Fibroblast of mammary gland (primary cell): ENCODE data around the gene ACCS.

Experiments
- DNase-seq: peaks from one replicate; pipeline ENCODE4 v3.0.0-alpha.2; 2010; ENCODE audit warnings: low read depth
- H3K4me3 ChIP-seq: 2 replicates; pipeline ENCODE4 v1.5.1; 2011; ENCODE audit warnings: low read depth, mild to moderate bottlenecking, low read length, moderate library complexity; ENCODE audit not compliant: control insufficient read depth
- CTCF ChIP-seq: conservative IDR thresholded peaks from 2 replicates; pipeline ENCODE4 v1.5.1; 2011; ENCODE audit warnings: low read depth, low read length, inconsistent platforms; ENCODE audit not compliant: control insufficient read depth, insufficient read depth

Gene ACCS

GRCh38 chr11:44025727-44026126 is 40.3 kb upstream of the ACCS start:
- no peak overlapping the region for H3K4me3 ChIP-seq
- no peak for DNase-seq
- no peak for TF ChIP-seq CTCF

- no peak overlapping the region for H3K4me3 ChIP-seq
- TF ChIP-seq CTCF = no peak
- DNase-seq = no peak
Observed at GRCh38 chr11:44028401-44028800, 37.7 kb upstream of the ACCS start.

GRCh38 chr11:44028816-44029506 is 37.1 kb upstream of the ACCS start:
- DNase-seq = no peak
- TF ChIP-seq CTCF = no peak
- H3K4me3 ChIP-seq = no peak overlapping the region

- no peak for TF ChIP-seq CTCF
- H3K4me3 ChIP-seq = no peak overlapping the region
- no peak for DNase-seq
Observed at GRCh38 chr11:44029507-44029845, 36.6 kb upstream of the ACCS start.

- no peak overlapping the region for H3K4me3 ChIP-seq
- TF ChIP-seq CTCF = no peak
- peak; percentile 94 for DNase-seq
Observed at GRCh38 chr11:44029977-44030911, 35.8 kb upstream of the ACCS start.

- no peak for TF ChIP-seq CTCF
- DNase-seq = no peak
- no peak overlapping the region for H3K4me3 ChIP-seq
Observed at GRCh38 chr11:44030996-44031395, 35.1 kb upstream of the ACCS start.
